Activated T-helper 2 cell treated with anti-CD3 and anti-CD28 coated beads, Interferon-gamma antibody, Interleukin-2, Interleukin-4, amounts not matched to agents 10 μg/mL and 5 μg/mL and 100 μg/mL, durations not matched to agents 14 hours and 24 hours and 36 hours (primary cell): ENCODE data around the gene TYW1. TPM values are rescaled to one million over a fixed set of nuclear protein-coding genes. Genes with fewer than 3 reads are reported as not detected.
"Not testable (repeated sequence)": the region's sequence is repeated elsewhere in the genome, so short reads cannot be mapped to it uniquely, and the experiment has no call there.

Experiments used
- DNase-seq: peaks from one replicate; pipeline ENCODE4 v3.0.0; 2021; ENCODE audit warnings: low spot score
- H3K27ac Mint-ChIP-seq: one replicate; pipeline ENCODE4 v1.8.0; 2021; ENCODE audit warnings: mixed read lengths
- H3K27me3 Mint-ChIP-seq: one replicate; pipeline ENCODE4 v1.8.0; 2021; ENCODE audit warnings: low read depth, mixed read lengths
- H3K36me3 Mint-ChIP-seq: one replicate; pipeline ENCODE4 v1.8.0; 2021; ENCODE audit warnings: low read depth, mixed read lengths
- H3K4me1 Mint-ChIP-seq: one replicate; pipeline ENCODE4 v1.8.0; 2021; ENCODE audit warnings: low read depth, mixed read lengths
- H3K4me3 Mint-ChIP-seq: one replicate; pipeline ENCODE4 v1.8.0; 2021; ENCODE audit warnings: low read depth, mild to moderate bottlenecking, moderate library complexity, mixed read lengths
- H3K9me3 Mint-ChIP-seq: one replicate; pipeline ENCODE4 v1.8.0; 2021; ENCODE audit warnings: mixed read lengths
- intact Hi-C: fragments of 100-400 bp; cut with micrococcal nuclease; formaldehyde crosslinking; loops from one replicate; pipeline ENCODE4 v1.15.1; 2023
- total RNA-seq: library from RNA; stranded (reverse); gene quantifications from 2 replicates; pipeline ENCODE4 v1.2.3, GENCODE V29; 2022

Gene TYW1
- total RNA-seq, 1 donor from 2014 or later, result 17.7 TPM

GRCh38 chr7:67089261-67089660 is 92.6 kb downstream of the TYW1 start:
- intact Hi-C loops, H3K4me1 Mint-ChIP-seq, H3K27ac Mint-ChIP-seq, H3K9me3 Mint-ChIP-seq, H3K4me3 Mint-ChIP-seq, H3K27me3 Mint-ChIP-seq, DNase-seq: not testable (repeated sequence)
- H3K36me3 Mint-ChIP-seq, result peaks cover 36% of the 10 kb centered on the region

- DNase-seq, intact Hi-C loops, H3K4me3 Mint-ChIP-seq, H3K27ac Mint-ChIP-seq, H3K9me3 Mint-ChIP-seq, H3K4me1 Mint-ChIP-seq, H3K27me3 Mint-ChIP-seq: not testable (repeated sequence)
- peaks cover 29% of the 10 kb centered on the region for H3K36me3 Mint-ChIP-seq
Observed at GRCh38 chr7:67091053-67091452, 94.4 kb downstream of the TYW1 start.

GRCh38 chr7:67098031-67098430 is 101.4 kb downstream of the TYW1 start:
- H3K27me3 Mint-ChIP-seq, DNase-seq, H3K27ac Mint-ChIP-seq, intact Hi-C loops, H3K4me3 Mint-ChIP-seq, H3K4me1 Mint-ChIP-seq, H3K9me3 Mint-ChIP-seq: not testable (repeated sequence)
- peaks cover 44% of the 10 kb centered on the region for H3K36me3 Mint-ChIP-seq

- H3K27ac Mint-ChIP-seq, H3K4me1 Mint-ChIP-seq, H3K4me3 Mint-ChIP-seq, intact Hi-C loops, H3K27me3 Mint-ChIP-seq, DNase-seq: not testable (repeated sequence)
- Mint-ChIP-seq H3K36me3 (peaks cover 53% of the 10 kb centered on the region), H3K9me3 (peaks cover 10% of the 10 kb centered on the region)
Observed at GRCh38 chr7:67099406-67099805, 102.8 kb downstream of the TYW1 start.

- peaks cover 53% of the 10 kb centered on the region for H3K36me3 Mint-ChIP-seq
- not testable (repeated sequence) for H3K27ac Mint-ChIP-seq
Observed at GRCh38 chr7:67100038-67100437, 103.4 kb downstream of the TYW1 start.

GRCh38 chr7:67100956-67101361 is 104.3 kb downstream of the TYW1 start:
- Mint-ChIP-seq H3K9me3 (peaks cover 10% of the 10 kb centered on the region), H3K36me3 (peaks cover 59% of the 10 kb centered on the region), H3K27me3 (no peaks in the 10 kb centered on the region), H3K27ac (no peak overlapping the region), H3K4me1 (peaks cover 13% of the 10 kb centered on the region), H3K4me3 (no peak overlapping the region)
- intact Hi-C loops, result no loop called here
- no peak for DNase-seq

More at GRCh38 chr7:67100038-67100437, 103.4 kb downstream of the TYW1 start:
- intact Hi-C loops, H3K27me3 Mint-ChIP-seq, H3K4me3 Mint-ChIP-seq, H3K4me1 Mint-ChIP-seq, DNase-seq: not testable (repeated sequence)
- H3K9me3 Mint-ChIP-seq, result peaks cover 10% of the 10 kb centered on the region

- intact Hi-C loops, DNase-seq, H3K4me3 Mint-ChIP-seq, H3K27ac Mint-ChIP-seq, H3K27me3 Mint-ChIP-seq: not testable (repeated sequence)
- Mint-ChIP-seq H3K9me3 (peaks cover 10% of the 10 kb centered on the region), H3K36me3 (peaks cover 52% of the 10 kb centered on the region), H3K4me1 (peaks cover 13% of the 10 kb centered on the region)
Observed at GRCh38 chr7:67104937-67105336, 108.3 kb downstream of the TYW1 start.

GRCh38 chr7:67105377-67105776 is 108.7 kb downstream of the TYW1 start:
- Mint-ChIP-seq H3K36me3 (peaks cover 52% of the 10 kb centered on the region), H3K27me3 (no peaks in the 10 kb centered on the region), H3K27ac (no peak overlapping the region), H3K9me3 (peaks cover 10% of the 10 kb centered on the region), H3K4me1 (peaks cover 13% of the 10 kb centered on the region), H3K4me3 (no peak overlapping the region)
- DNase-seq, result no peak
- intact Hi-C loops, result no loop called here

- H3K27ac Mint-ChIP-seq, DNase-seq, H3K27me3 Mint-ChIP-seq, intact Hi-C loops, H3K4me3 Mint-ChIP-seq: not testable (repeated sequence)
- H3K36me3 Mint-ChIP-seq, result peaks cover 47% of the 10 kb centered on the region
- peaks cover 10% of the 10 kb centered on the region for H3K9me3 Mint-ChIP-seq
- H3K4me1 Mint-ChIP-seq, result peaks cover 13% of the 10 kb centered on the region
Observed at GRCh38 chr7:67106255-67106654, 109.6 kb downstream of the TYW1 start.

- H3K27me3 Mint-ChIP-seq, H3K4me1 Mint-ChIP-seq, DNase-seq, H3K9me3 Mint-ChIP-seq, intact Hi-C loops, H3K4me3 Mint-ChIP-seq, H3K27ac Mint-ChIP-seq: not testable (repeated sequence)
- H3K36me3 Mint-ChIP-seq, result peaks cover 10% of the 10 kb centered on the region
Observed at GRCh38 chr7:67111342-67111741, 114.7 kb downstream of the TYW1 start.

- DNase-seq, H3K27ac Mint-ChIP-seq, H3K4me3 Mint-ChIP-seq, intact Hi-C loops, H3K27me3 Mint-ChIP-seq, H3K4me1 Mint-ChIP-seq, H3K9me3 Mint-ChIP-seq: not testable (repeated sequence)
- H3K36me3 Mint-ChIP-seq, result peaks cover 16% of the 10 kb centered on the region
Observed at GRCh38 chr7:67114483-67115246, 118.0 kb downstream of the TYW1 start.

- H3K27me3 Mint-ChIP-seq, H3K9me3 Mint-ChIP-seq, intact Hi-C loops, H3K4me1 Mint-ChIP-seq, H3K27ac Mint-ChIP-seq, DNase-seq, H3K4me3 Mint-ChIP-seq: not testable (repeated sequence)
- peaks cover 18% of the 10 kb centered on the region for H3K36me3 Mint-ChIP-seq
Observed at GRCh38 chr7:67120491-67120890, 123.9 kb downstream of the TYW1 start.

GRCh38 chr7:67128257-67128656 is 131.6 kb downstream of the TYW1 start:
- H3K9me3 Mint-ChIP-seq, intact Hi-C loops, H3K27me3 Mint-ChIP-seq, DNase-seq, H3K4me3 Mint-ChIP-seq: not testable (repeated sequence)
- peak overlapping the region; percentile 86 for H3K27ac Mint-ChIP-seq
- peaks cover 19% of the 10 kb centered on the region for H3K36me3 Mint-ChIP-seq
- peaks cover 21% of the 10 kb centered on the region for H3K4me1 Mint-ChIP-seq
